Stimulated activated naive B cell treated with anti-CD40 and anti-IgM and Interleukin-4, amounts not matched to agents 10 μg/mL and 1 μg/mL and 100 μg/mL, for 72 hours (primary cell): Measurements from ENCODE around the gene CYB561D1.

Experiments used
- ATAC-seq, 2 donors: fragments of 150-1000 bp; cut with Tn5 transposase; replicated peaks; 2 replicates each; pipeline ENCODE4 v1.10.0; 2021; ENCODE audit warnings: moderate library complexity in 1 of 2
- DNase-seq: peaks from one replicate; pipeline ENCODE4 v3.0.0; 2021
- H3K27ac Mint-ChIP-seq: one replicate; pipeline ENCODE4 v1.8.0; 2022; ENCODE audit warnings: mild to moderate bottlenecking, mixed read lengths
- H3K27me3 Mint-ChIP-seq, 2 donors: one replicate each; pipeline ENCODE4 v1.8.0; 2022; ENCODE audit warnings: mixed read lengths in 2 of 2
- H3K36me3 Mint-ChIP-seq, 2 donors: one replicate each; pipeline ENCODE4 v1.8.0; 2022; ENCODE audit warnings: mixed read lengths in 2 of 2, mild to moderate bottlenecking in 1 of 2
- H3K4me1 Mint-ChIP-seq, 2 donors: one replicate each; pipeline ENCODE4 v1.8.0; 2022; ENCODE audit warnings: mixed read lengths in 2 of 2, mild to moderate bottlenecking in 1 of 2
- H3K4me3 Mint-ChIP-seq, 2 donors: one replicate each; pipeline ENCODE4 v1.8.0; 2022; ENCODE audit warnings: mild to moderate bottlenecking in 2 of 2, mixed read lengths in 2 of 2, moderate library complexity in 1 of 2
- H3K9me3 Mint-ChIP-seq, 2 donors: one replicate each; pipeline ENCODE4 v1.8.0; 2022; ENCODE audit warnings: mixed read lengths in 2 of 2, mild to moderate bottlenecking in 1 of 2

CYB561D1 gene

DNA sequence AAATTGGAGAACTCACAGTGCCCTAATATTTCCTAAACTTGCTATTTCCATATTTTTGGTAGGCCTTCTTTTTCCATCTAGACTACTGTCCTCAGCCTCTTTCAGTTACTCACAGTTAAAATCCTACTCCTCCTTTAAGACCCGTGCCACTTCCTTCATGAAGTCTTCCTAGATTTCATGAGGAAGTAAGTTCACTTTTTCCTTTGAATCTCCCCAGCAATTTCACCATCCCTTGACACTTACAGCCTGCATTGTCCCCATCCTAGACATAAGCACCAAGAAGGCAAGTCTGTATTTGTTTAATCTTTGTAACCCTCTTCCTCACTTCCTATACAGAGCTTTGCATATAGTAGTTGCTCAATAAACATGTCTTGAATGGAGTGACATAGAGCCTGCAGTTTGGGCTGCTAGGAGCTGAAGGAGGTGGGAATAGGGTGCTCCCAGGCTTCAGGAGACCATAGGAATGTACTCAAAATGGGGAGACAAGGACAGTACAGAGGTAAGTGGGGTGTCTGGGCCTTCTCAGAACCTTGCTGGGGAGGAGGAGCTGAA is 40.5 kb downstream of the CYB561D1 start:
- no peaks in the 10 kb centered on the region for H3K36me3 Mint-ChIP-seq
- DNase-seq (no peak), ATAC-seq (no peak)
- H3K4me3 Mint-ChIP-seq, result no peak overlapping the region
- no peak overlapping the region for H3K27ac Mint-ChIP-seq
- no peaks in the 10 kb centered on the region for H3K27me3 Mint-ChIP-seq
- peaks cover 8 to 11% of the 10 kb centered on the region in 2 donors for H3K4me1 Mint-ChIP-seq
- no peaks in the 10 kb centered on the region for H3K9me3 Mint-ChIP-seq

DNA sequence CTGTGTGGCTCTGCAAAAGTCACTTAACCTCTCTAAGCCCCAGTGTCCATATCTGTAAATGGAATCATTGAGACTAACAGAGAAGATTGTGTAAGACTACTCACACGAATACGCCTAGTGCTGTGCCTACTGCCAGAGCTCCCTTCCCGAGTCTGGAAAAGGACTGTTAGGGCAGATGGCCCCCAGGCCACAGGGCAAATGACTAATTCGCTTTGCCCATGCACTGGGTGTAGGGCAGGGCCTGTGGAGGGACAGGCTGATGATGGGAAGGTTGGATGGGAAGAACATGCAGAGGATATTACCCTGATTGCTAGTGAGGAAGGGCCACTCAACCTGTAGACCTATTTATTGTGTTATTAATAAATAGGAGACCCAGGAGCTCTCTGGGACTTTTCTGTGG is 41.6 kb downstream of the CYB561D1 start:
- H3K36me3 Mint-ChIP-seq, result no peaks in the 10 kb centered on the region
- H3K27me3 Mint-ChIP-seq, result no peaks in the 10 kb centered on the region
- H3K4me1 Mint-ChIP-seq, result peaks cover 8 to 11% of the 10 kb centered on the region in 2 donors
- ATAC-seq (no peak), DNase-seq (no peak)
- no peak overlapping the region for H3K4me3 Mint-ChIP-seq
- H3K27ac Mint-ChIP-seq, result no peak overlapping the region
- no peaks in the 10 kb centered on the region for H3K9me3 Mint-ChIP-seq

DNA sequence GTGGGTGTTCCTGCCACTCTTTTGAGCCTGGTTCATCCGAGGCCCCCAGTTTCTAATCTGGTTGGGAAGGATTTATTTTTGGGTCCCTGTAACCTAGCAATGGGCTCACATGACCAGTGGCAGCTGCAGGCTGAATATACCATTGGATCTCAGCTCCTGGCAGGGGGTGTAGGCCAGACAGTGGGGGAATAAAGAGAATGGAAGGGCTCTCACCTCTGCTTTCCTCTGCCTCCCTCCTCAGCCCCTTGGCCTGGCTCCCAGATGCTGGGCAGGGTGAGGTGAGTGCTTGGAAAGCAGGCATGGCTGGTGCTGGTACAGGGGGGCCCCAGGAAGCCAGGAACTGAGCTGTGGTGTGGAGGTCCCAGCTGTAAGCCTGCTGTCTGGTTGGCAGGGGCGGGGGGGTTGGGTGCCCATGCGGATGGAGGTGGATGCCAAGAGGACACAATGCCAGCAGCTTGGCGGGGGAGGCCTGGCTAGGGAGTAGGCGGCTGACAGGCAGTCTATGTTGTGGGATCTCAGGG is 42.1 kb downstream of the CYB561D1 start:
- no peak for ATAC-seq
- Mint-ChIP-seq H3K36me3 (no peaks in the 10 kb centered on the region), H3K4me1 (peaks cover 8 to 11% of the 10 kb centered on the region in 2 donors), H3K4me3 (no peak overlapping the region), H3K9me3 (no peaks in the 10 kb centered on the region), H3K27me3 (no peaks in the 10 kb centered on the region), H3K27ac (no peak overlapping the region)
- DNase-seq, result no peak

DNA sequence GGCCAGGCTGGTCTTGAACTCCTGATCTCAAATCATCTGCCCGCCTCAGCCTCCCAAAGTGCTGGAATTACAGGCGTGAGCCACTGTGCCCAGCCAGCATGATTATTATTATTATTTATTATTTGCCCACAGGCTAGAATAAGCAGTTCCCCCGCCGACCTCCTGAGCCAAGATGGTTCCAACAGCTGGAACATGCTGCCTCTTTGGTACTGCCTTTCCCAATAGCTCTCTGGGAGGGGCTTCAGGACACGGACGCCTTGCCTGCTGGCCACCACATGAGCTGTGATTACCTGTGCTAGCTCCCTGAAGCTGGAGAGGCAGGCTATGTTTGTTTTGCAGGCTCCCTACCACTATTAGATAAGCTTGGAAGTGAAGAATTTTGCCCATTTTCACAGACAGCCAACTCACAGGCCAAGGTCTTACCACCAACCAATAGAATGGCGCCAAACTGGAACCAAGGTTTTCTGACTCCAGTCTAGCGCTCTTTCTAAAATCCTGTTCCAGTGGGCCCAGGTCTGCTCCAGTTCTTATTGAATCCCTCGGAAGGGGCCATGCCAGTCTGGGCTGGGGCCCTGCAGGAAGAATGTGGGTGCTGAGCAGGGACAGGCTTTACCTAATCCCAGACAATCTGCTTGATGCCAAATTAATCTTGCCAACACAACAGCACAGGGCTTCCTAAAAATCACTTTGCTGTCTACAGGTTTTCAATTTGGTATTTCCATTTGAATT is 43.7 kb downstream of the CYB561D1 start:
- ATAC-seq (no peak), DNase-seq (no peak)
- H3K4me3 Mint-ChIP-seq, result no peak overlapping the region
- no peak overlapping the region for H3K27ac Mint-ChIP-seq
- no peaks in the 10 kb centered on the region for H3K36me3 Mint-ChIP-seq
- no peaks in the 10 kb centered on the region for H3K27me3 Mint-ChIP-seq
- no peaks in the 10 kb centered on the region for H3K9me3 Mint-ChIP-seq
- peaks cover 4% of the 10 kb centered on the region in 2 donors for H3K4me1 Mint-ChIP-seq

DNA sequence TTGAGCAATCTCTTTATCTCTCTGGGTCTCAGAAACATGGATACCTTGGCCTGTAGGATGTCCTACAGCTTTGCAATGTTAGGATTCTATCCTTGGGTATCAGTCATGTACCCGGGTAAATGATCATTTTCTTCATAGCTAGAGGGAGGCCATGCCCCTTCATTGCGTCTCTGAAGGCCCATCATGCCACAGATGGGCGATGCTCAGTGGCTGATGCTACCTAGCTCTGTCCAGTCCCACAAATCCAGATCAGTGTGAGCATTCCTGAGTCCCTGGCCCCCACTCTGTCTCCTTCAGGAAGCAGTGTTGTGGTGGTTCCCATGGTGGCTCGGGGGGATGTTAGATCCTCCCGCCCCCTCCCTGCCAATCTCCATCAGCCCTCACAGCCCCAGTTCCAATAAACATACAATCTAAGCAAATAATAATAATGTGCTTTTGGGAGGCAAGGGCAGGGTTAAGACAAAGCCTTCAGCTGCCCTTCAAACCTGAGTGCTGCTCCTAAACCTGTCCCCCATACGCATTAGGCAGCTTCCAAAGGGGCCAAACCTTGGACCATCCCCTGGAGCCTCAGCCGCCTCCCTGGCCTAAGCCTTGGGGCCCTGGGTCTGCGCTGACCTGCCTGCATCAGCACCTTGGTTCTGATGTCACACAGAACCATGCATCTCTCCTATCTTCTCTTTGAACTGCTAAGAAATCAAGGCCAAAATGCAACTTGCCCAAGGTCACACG is 45.1 kb downstream of the CYB561D1 start:
- Mint-ChIP-seq H3K9me3 (no peaks in the 10 kb centered on the region), H3K27ac (no peak overlapping the region), H3K4me3 (no peak overlapping the region), H3K4me1 (no peaks in the 10 kb centered on the region), H3K36me3 (no peaks in the 10 kb centered on the region), H3K27me3 (no peaks in the 10 kb centered on the region)
- ATAC-seq (no peak), DNase-seq (no peak)

DNA sequence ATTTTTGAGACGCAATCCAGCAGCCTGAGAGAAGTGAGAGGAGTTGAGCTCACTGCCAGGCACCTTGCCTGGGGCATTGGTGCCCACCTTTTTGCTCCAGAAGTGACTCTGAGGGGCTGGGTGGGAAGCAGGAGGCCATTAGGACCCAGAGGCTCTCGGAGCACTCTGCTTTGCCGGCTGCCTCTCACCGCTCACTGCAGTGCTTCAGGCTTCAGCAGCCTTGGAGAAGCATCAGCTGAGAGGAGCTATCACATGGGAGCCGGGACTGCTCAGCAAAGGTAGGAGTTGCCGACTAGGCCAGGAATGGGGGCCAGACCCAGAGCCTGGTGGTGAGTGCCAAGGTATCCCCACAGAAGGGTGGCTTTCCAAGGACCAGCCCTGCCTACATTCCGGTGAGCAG is 45.8 kb downstream of the CYB561D1 start, which contains the start of gene GPR61:
Gene GPR61, plus strand, starts transcription at position 197 of the 400 bp plus-strand sequence. CDS start 3,151 bp downstream, outside the sequence.
- no peaks in the 10 kb centered on the region for H3K9me3 Mint-ChIP-seq
- no peaks in the 10 kb centered on the region for H3K27me3 Mint-ChIP-seq
- no peak within 1 kb of the TSS for H3K27ac Mint-ChIP-seq
- H3K36me3 Mint-ChIP-seq, result no peaks in the 10 kb centered on the region
- H3K4me3 Mint-ChIP-seq, result no peak within 1 kb of the TSS
- H3K4me1 Mint-ChIP-seq, result no peaks in the 10 kb centered on the region
- no peak for ATAC-seq
- no peak for DNase-seq

DNA sequence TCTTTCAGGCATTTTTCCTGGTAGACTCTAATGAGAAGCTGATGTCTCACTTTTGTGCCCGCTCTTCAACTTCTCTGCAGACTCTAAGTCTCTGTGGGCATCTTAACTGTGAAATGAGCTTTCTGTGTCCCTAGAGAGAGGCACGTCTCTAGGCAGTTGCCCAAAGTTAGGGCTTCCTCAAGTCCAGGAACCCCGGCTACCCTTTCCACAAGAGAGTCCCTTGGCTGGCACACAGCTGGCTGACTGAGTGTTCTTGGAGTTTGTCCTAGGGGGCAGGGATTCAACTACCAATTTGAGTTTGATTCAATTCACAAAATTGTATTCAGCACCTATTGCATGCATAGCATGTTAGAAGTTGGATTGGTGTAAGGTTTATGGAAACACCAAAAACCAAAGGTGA is 47.2 kb downstream of the CYB561D1 start:
- no peak overlapping the region for H3K4me3 Mint-ChIP-seq
- no peaks in the 10 kb centered on the region for H3K9me3 Mint-ChIP-seq
- ATAC-seq (no peak), DNase-seq (no peak)
- H3K27me3 Mint-ChIP-seq, result no peaks in the 10 kb centered on the region
- H3K27ac Mint-ChIP-seq, result no peak overlapping the region
- no peaks in the 10 kb centered on the region for H3K36me3 Mint-ChIP-seq
- peaks cover 2% of the 10 kb centered on the region in 2 donors for H3K4me1 Mint-ChIP-seq

DNA sequence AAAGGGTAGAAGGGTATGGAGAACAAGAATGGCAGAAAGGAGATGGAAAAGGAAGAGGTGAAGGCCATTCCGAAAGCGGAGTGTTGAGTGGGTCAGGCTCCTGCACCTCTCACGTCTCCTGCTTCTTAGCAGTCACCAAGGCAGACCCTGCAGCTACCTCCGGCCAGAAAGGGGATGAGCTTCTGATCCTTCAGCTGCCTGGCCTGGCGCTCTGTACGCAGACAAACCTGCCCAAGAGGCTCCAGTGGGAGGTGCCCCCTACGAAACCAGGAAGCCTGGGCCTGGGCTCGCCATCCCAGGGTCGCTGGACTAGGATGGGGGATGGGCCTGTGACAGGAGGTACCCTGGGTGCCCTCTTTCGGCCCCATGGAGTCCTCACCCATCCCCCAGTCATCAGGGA is 48.8 kb downstream of the CYB561D1 start:
- Mint-ChIP-seq H3K4me1 (peaks cover 7 to 17% of the 10 kb centered on the region in 2 donors), H3K27ac (no peak overlapping the region), H3K27me3 (no peaks in the 10 kb centered on the region), H3K4me3 (no peak overlapping the region), H3K9me3 (no peaks in the 10 kb centered on the region), H3K36me3 (no peaks in the 10 kb centered on the region)
- ATAC-seq (no peak), DNase-seq (no peak)

DNA sequence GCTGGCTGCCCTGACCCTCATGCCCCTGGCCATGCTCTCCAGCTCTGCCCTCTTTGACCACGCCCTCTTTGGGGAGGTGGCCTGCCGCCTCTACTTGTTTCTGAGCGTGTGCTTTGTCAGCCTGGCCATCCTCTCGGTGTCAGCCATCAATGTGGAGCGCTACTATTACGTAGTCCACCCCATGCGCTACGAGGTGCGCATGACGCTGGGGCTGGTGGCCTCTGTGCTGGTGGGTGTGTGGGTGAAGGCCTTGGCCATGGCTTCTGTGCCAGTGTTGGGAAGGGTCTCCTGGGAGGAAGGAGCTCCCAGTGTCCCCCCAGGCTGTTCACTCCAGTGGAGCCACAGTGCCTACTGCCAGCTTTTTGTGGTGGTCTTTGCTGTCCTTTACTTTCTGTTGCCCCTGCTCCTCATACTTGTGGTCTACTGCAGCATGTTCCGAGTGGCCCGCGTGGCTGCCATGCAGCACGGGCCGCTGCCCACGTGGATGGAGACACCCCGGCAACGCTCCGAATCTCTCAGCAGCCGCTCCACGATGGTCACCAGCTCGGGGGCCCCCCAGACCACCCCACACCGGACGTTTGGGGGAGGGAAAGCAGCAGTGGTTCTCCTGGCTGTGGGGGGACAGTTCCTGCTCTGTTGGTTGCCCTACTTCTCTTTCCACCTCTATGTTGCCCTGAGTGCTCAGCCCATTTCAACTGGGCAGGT is 49.5 kb downstream of the CYB561D1 start:
- no peak for DNase-seq
- no peaks in the 10 kb centered on the region for H3K9me3 Mint-ChIP-seq
- H3K4me1 Mint-ChIP-seq, result peaks cover 7 to 19% of the 10 kb centered on the region in 2 donors
- no peaks in the 10 kb centered on the region for H3K27me3 Mint-ChIP-seq
- no peak for ATAC-seq
- H3K27ac Mint-ChIP-seq, result no peak overlapping the region
- no peak overlapping the region for H3K4me3 Mint-ChIP-seq
- H3K36me3 Mint-ChIP-seq, result peaks cover 1 to 2% of the 10 kb centered on the region in 2 donors

DNA sequence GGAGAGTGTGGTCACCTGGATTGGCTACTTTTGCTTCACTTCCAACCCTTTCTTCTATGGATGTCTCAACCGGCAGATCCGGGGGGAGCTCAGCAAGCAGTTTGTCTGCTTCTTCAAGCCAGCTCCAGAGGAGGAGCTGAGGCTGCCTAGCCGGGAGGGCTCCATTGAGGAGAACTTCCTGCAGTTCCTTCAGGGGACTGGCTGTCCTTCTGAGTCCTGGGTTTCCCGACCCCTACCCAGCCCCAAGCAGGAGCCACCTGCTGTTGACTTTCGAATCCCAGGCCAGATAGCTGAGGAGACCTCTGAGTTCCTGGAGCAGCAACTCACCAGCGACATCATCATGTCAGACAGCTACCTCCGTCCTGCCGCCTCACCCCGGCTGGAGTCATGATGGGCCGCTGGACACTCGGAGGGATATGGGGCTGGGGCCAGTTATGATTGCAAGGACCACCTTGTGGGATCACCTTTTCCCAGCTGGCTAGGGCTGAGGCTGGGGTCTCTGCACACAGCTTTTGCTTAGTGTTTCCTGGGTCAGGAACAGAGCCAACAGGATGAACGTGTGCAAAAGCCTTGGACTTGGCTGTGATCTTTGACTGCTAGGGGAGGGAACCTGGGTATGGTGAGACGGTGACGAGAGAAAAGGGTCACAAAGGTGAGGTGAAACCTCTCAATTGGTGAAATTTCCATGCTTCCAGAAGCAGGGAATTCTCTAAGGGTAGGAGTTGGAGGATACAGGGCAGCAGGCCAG is 50.3 kb downstream of the CYB561D1 start:
- Mint-ChIP-seq H3K4me3 (no peak overlapping the region), H3K36me3 (peaks cover 3 to 4% of the 10 kb centered on the region in 2 donors), H3K27ac (no peak overlapping the region)

DNA sequence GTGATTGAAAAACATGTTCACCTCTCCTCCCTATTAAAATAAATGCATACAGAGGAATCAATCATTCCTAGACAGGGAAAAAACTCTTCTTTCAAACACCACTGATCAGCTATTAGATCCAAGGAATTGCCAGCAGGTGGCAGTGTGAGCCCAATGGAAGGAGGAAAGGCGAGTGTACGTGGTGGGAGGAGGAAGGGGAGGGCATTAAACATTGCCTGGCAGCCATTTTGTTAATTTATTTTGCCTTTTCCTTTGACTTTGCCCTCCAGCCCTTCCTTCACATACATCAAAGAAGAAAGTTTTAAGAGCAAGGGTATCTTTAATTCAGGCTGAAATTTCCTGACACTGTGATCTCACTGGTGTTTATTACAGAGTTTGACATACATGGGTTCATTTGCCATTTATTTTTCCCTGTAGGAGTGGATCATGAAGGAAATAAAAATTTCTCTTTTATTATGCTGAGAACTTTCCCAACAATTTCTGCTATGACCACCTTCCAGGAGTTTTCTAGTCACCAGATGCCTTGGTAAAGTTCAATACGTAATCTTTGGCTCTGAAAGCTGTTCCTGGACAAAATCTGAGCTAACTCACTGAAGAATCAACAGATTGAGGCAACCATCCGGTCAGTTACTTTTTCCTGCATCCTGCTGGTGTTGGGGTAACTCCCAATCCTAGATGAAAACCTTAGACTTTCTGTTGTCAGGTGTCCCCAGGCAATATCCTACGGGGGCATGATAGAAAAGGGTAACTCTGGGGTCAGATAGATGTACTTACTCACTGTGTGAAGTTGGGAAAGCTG is 52.6 kb downstream of the CYB561D1 start:
- H3K4me3 Mint-ChIP-seq, result peak overlapping the region; percentile 65 to 97
- peak; percentile 48 to 57 for ATAC-seq
- H3K27ac Mint-ChIP-seq, result peak overlapping the region; percentile 85
- H3K36me3 Mint-ChIP-seq, result peaks cover 3 to 4% of the 10 kb centered on the region in 2 donors
- H3K27me3 Mint-ChIP-seq, result no peaks in the 10 kb centered on the region
- no peaks in the 10 kb centered on the region for H3K9me3 Mint-ChIP-seq
- peaks cover 15 to 39% of the 10 kb centered on the region in 2 donors for H3K4me1 Mint-ChIP-seq
- peak; percentile 77 for DNase-seq

More for the DNA sequence above, 50.3 kb downstream of the CYB561D1 start:
- Mint-ChIP-seq H3K9me3 (no peaks in the 10 kb centered on the region), H3K4me1 (peaks cover 10 to 22% of the 10 kb centered on the region in 2 donors), H3K27me3 (no peaks in the 10 kb centered on the region)
- ATAC-seq, result no peak
- DNase-seq, result no peak

DNA sequence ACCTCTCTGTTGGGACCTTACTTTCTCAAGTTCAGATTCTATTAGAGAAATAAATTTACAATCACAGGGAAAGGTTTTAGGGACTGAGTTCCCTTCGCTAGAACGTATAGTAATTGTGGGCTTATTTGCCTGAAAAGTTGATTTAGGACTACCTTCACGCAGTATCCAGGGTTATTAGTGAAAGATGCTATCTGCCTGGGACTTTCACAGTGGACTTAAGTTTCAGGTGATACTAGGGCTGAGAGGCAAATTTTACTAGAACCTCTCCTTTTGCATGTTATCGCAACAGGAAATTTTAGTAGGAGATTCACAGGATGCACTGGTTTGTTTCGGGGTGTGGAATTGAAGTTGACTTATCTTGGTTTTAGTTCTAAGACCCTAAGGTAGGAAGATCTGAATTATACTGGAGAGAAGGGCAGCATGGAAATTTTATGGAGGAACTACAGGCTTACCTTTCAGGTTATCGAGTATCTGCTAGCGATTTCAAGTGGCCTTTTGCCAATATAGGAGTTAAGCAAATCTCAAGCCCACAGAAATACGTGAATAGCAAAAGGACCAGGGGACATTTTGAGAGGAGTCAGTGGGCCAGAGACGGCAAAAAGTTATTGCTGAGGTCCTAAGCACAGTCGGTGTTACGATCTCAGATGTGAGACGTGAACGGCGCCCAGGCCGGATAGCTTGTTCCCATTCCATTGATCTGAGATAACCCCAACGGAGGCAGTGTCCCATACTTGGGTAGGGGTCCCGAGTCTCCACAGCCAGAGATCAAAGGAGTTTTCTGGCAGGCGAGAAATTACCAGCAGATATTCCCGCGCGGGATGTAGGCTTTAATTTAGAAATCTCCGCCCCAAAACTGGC is 53.8 kb downstream of the CYB561D1 start:
- peaks cover 3 to 4% of the 10 kb centered on the region in 2 donors for H3K36me3 Mint-ChIP-seq
- peaks cover 18 to 39% of the 10 kb centered on the region in 2 donors for H3K4me1 Mint-ChIP-seq
- ATAC-seq (peak; percentile 23 to 31), DNase-seq (no peak)
- peak overlapping the region; percentile 99 for H3K27ac Mint-ChIP-seq
- peak overlapping the region; percentile 97 to 98 for H3K4me3 Mint-ChIP-seq
- no peaks in the 10 kb centered on the region for H3K27me3 Mint-ChIP-seq
- no peaks in the 10 kb centered on the region for H3K9me3 Mint-ChIP-seq
